Fibroblast of mammary gland (primary cell): ENCODE data around the gene CYP2W1.
"Not testable (repeated sequence)": the region's sequence is repeated elsewhere in the genome, so short reads cannot be mapped to it uniquely, and the experiment has no call there.

Source experiments
- DNase-seq: peaks from one replicate; pipeline ENCODE4 v3.0.0-alpha.2; 2010; ENCODE audit warnings: low read depth
- H3K4me3 ChIP-seq: 2 replicates; pipeline ENCODE4 v1.5.1; 2011; ENCODE audit warnings: low read depth, mild to moderate bottlenecking, low read length, moderate library complexity; ENCODE audit not compliant: control insufficient read depth
- CTCF ChIP-seq: conservative IDR thresholded peaks from 2 replicates; pipeline ENCODE4 v1.5.1; 2011; ENCODE audit warnings: low read depth, low read length, inconsistent platforms; ENCODE audit not compliant: control insufficient read depth, insufficient read depth

CYP2W1 gene

GRCh38 chr7:937856-938484 is 45.0 kb upstream of the CYP2W1 start:
- no peak for TF ChIP-seq CTCF
- no peak for DNase-seq
- no peak overlapping the region for H3K4me3 ChIP-seq

GRCh38 chr7:938546-939185 is 44.3 kb upstream of the CYP2W1 start:
- no peak overlapping the region for H3K4me3 ChIP-seq
- no peak for TF ChIP-seq CTCF
- no peak for DNase-seq

GRCh38 chr7:939843-940242 is 43.1 kb upstream of the CYP2W1 start:
- no peak for DNase-seq
- TF ChIP-seq CTCF = no peak

GRCh38 chr7:940599-941408 is 42.2 kb upstream of the CYP2W1 start:
- no peak for DNase-seq
- no peak for TF ChIP-seq CTCF

More at GRCh38 chr7:939843-940242, 43.1 kb upstream of the CYP2W1 start:
- H3K4me3 ChIP-seq = no peak overlapping the region

GRCh38 chr7:943793-944192 is 39.2 kb upstream of the CYP2W1 start:
- H3K4me3 ChIP-seq, DNase-seq: not testable (repeated sequence)

More at GRCh38 chr7:940599-941408, 42.2 kb upstream of the CYP2W1 start:
- no peak overlapping the region for H3K4me3 ChIP-seq

- TF ChIP-seq CTCF = no peak
- DNase-seq = no peak
- no peak overlapping the region for H3K4me3 ChIP-seq
Observed at GRCh38 chr7:944744-945143, 38.2 kb upstream of the CYP2W1 start.

GRCh38 chr7:945147-945555 is 37.8 kb upstream of the CYP2W1 start:
- H3K4me3 ChIP-seq = no peak overlapping the region
- DNase-seq = no peak
- no peak for TF ChIP-seq CTCF
